T47D (cell line): ENCODE measurements around the gene RABIF.

Experiments
- DNase-seq, 2 experiments: peaks; one replicate each; pipeline versions ENCODE4 v3.0.0 to v3.0.0-alpha.2; 2011 to 2012; ENCODE audit warnings: low read depth in 1 of 2, low spot score in 1 of 2
- JUND ChIP-seq: IDR thresholded peaks from 2 replicates; pipeline ENCODE4 v1.6.1; 2012; ENCODE audit warnings: low read depth
- in situ Hi-C: cut with HindIII; loops from 2 replicates; pipeline ENCODE4 v1.10.0; 2016; ENCODE audit warnings: low sequenced_read_pairs, low pct_unique_long_range_greater_than_20kb

Gene RABIF

DNA sequence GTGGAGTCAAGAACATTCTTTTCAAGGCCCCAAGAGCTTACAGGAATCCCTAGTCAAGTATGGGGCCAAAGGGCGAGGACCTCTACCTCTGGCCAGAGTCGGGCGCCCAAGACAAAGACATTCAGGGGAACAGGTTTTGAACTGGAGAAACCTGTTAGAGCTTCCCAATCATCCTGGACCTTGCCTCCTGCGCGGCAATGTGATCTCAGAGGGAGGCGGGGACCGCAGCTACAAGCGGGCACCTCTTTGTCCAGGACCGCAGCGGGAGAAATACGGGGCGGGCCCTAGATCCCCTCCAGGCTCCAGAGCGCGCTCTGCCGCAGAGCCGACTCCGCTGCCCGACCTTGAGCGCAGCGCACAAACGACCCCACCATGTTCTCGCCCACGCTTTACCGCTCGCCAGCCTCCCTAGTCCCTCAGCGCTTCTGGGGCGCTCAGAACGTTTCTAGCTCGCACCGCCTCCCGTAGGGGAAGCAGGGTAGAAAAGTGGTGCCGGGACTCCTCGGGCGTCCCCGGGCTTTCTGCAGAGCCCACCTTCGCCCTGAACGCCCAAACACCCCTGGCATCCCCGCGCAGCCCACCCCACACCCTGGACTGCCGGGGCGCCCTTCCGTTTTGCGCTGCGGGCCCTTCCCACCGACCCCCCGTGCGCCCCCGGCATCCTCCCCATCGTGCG is 28.1 kb downstream of the RABIF start:
- in situ Hi-C loops, result no loop called here
- DNase-seq, result peak; percentile 83 to 99

DNA sequence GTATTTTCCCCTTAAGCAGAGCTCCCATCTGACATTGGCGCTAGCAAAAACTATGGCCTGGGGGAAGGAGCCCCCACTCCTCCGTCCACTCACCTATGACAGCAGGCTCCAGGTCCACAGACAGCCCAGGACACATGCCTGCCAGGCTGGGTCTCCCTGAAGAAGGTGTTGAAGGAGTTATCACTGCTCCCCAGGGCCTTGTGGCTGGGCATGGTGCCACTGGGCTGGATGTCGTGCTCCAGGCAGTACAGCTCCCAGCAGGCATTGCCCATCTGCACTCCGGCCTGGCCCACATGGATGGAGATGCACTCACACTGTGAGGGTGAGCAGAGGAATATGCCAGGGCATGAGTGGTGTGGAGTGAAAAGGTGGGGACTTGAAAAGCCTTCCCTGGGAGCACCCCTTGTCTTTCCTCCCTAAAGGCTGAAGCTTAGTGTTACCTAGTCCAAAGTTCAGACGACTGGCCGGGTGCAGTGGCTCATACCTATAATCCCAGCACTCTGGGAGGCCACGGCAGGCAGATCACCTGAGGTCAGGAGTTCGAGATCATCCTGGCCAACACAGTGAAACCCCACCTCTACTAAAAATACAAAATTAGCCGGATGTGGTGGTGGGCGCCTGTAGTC is 30.0 kb downstream of the RABIF start:
- no peak for DNase-seq
- TF ChIP-seq JUND, result no peak
- in situ Hi-C loops, result no loop called here

More for the DNA sequence above, 28.1 kb downstream of the RABIF start:
- no peak for TF ChIP-seq JUND

DNA sequence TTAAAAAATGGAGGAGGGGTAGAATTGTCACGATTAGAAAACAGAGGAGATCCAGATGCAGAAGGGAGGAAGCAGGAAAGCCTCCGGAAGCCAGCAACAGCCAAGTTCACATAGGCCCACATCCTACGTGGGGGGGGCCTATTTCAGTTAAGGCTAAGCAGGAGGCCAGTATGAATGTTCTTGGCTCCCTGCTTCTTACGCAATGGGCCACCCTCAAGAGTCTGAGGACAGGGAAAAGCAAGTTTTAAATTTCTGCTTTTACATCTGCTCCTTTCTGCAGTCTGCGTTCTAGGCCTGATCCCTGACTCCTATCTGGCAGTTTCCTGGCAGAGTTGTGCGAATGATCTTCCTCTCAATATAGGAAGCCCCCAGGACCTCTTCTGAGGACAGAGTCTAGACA is 30.6 kb downstream of the RABIF start:
- TF ChIP-seq JUND, result no peak
- in situ Hi-C loops, result no loop called here
- no peak for DNase-seq

DNA sequence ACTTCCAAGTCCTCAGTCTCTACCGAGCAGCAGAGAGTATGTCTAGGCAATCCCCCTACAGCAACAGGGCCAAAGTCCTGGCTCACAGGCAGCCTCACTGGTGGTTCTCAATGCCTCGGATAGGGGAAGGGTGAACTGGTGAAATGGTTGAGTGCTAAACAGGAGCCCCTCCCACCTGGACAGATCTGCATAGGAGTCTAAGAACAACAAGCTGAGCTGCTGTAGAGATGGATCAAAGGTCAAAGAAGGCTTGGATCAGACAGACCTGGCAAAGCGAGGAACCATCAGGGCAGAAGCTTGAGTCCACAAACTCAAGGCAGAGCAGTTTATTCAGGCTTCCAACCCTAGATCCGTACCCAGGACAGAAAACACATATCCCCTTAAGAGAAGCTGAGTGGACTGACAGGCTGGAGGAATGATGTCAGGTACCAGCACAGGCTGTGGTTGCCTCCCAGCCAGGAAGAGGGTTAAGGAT is 31.8 kb downstream of the RABIF start:
- in situ Hi-C loops, result no loop called here
- no peak for DNase-seq
- TF ChIP-seq JUND, result no peak

DNA sequence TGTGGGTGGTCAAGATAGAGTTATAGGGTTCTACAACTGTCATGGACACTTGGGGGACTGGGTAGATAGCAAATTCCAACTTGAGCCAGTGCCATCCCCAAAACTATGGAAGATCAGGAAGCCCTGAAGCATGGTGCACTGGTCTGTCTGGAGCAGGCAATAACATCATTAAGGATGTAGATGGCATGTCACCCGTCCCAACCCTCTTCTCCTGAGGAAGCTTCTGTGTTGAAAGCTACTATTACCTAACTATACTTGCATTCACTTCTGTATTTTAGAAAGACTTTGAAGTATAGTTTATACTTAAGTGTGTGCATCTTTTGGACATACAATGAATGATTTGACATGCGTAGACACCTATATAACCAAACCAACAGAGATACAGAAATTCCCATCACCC is 32.9 kb downstream of the RABIF start:
- DNase-seq, result no peak
- in situ Hi-C loops, result no loop called here
- TF ChIP-seq JUND, result no peak

DNA sequence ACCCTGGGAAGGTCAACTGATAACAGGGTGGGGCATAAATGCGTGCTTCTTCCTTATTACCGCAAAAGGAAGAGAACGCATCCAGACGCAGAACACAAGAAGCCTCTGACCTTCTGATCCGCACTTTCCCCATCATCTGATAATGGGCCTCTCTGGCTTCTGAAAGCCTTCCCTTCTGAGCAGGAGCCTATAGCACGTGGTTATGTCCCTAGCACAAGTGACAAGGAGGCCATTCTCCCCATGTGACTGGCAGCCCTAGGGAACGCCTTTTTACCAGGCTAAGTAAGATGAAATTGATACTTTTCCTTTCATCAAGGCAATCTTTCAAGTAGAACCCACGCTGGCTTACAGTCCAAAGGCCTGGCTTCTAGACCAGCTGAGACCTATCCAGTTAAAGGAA is 34.2 kb downstream of the RABIF start:
- no peak for TF ChIP-seq JUND
- DNase-seq, result no peak
- in situ Hi-C loops, result no loop called here

DNA sequence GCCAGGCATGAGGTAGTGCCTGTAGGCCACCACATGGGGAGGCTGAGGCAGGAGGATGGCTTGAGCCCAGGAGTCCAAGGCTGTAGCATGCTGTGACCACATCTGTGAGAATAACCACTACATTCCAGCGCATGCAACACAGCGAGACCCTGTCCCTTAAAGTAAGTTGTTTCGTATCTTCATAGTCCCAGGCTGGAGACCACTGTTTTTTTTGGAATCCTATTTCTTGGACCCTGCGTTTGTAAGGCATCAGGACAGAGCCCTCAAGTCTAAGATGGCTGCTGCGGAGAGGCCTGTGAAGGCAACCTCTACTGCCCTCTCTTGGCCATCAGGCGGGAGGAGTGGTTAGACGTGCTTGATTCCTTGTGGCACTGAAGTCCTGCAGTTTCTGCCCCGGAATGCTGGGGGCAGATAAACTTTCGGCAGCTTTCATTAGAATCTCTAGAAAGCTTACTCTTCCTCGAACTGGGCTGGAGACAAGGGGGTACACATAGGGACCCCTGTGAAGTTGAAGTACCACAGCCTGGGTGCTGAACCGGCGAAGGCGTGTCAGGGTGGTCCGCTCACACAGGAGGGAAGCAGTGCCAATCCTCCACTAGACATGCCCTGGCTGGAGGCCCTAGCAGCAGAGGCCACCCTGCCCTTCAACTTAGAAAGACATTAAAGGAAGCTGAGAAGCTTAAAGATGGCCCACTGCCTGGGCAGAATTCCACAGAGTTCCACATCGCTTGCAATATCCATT is 36.6 kb downstream of the RABIF start:
- TF ChIP-seq JUND, result no peak
- DNase-seq, result peak; percentile 53 to 84
- in situ Hi-C loops, result no loop called here

DNA sequence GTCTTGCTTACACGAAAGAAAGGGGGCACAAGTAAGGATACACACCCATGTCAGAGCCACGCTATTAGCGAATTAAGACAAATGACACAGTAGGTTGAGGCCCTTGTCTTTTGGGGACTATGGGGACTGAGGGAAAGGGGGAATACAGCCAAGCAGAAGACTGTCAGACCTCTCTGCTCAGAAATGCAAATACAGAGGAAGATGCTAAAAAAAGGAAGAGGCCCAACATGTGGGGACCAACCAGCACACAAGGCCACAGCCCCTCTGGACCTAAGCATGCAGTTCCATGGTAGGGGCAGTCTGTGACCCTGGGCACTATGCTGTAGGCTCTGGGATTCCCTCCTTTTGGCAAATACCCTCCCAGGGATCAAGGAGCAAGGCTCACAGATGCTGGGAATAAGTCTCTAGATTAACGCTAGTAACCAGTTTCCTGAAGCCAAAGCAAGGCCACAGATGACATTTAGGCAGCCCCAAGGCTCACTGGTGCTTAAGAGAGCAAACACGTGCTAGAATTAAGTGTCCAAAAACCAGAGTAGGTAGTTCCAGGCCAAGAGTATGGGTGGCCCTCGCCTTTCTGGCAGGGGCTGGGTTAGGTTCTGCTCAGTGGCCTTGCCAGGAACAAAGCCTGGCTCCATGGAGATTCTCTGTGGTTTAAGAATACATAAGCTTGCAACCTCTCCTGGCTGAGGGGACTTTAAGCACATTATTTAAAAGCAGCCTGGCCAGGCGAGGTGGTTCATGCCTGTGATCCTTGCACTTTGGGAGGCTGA is 38.2 kb downstream of the RABIF start:
- no peak for TF ChIP-seq JUND
- no peak for DNase-seq
- in situ Hi-C loops, result no loop called here

DNA sequence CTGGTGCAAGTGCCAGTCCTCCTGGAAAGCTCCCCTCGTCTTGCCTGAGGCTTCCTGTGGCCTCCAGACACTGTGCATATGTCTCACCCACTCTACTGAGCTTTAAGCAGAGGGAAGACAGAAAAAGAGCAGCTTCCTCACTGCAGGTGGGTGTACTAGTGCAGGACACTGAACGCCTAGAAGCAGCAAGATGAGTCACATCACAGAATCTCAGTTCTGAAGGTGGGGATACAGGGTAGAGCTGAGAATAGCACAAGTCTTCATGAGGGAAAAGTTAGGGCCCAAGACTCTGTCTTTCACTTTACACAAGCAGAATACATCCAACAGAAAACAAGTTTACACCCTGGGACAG is 40.8 kb downstream of the RABIF start:
- no peak for TF ChIP-seq JUND

DNA sequence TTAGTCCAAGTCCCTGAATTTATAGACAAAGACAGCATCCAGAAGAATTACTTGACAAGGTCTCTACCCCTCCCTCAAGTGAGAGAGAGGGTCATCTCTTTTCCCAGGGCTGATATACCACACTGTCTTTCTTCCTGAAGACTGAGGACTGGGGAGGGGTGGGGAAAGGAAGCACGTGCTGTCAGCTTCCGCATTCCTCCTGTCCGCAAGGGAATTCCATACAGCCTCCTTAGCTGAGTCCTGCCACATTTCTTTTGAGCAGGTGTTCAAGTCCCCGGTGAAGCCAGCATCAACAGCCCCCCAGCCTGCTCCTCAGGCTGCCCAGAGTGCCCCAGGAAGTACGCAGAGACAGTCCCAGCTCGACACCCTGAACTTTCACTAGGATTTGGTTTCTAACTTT is 44.0 kb downstream of the RABIF start:
- in situ Hi-C loops, result no loop called here
- TF ChIP-seq JUND, result no peak
- DNase-seq, result no peak

More for the DNA sequence above, 40.8 kb downstream of the RABIF start:
- in situ Hi-C loops, result no loop called here
- DNase-seq, result no peak

DNA sequence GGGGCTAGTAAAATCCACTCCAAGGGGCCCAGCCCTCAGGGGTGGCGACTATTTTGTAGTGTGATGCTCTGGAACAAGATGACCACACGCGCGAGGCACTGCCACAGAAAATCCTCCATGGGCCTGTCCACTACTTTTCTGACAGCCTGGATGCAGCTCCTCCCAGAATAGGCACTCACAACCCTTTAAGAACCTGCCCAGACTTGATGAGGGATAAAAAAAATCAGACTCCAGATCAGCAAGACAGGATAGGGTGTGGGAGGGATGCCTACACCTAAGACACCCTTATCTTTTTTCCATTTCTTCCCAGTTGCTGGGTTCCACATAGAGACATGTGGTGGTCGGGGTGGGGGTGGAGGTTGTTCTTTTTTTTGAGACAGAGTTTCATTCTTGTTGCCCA is 44.7 kb downstream of the RABIF start:
- no peak for TF ChIP-seq JUND
- no peak for DNase-seq
- in situ Hi-C loops, result no loop called here

DNA sequence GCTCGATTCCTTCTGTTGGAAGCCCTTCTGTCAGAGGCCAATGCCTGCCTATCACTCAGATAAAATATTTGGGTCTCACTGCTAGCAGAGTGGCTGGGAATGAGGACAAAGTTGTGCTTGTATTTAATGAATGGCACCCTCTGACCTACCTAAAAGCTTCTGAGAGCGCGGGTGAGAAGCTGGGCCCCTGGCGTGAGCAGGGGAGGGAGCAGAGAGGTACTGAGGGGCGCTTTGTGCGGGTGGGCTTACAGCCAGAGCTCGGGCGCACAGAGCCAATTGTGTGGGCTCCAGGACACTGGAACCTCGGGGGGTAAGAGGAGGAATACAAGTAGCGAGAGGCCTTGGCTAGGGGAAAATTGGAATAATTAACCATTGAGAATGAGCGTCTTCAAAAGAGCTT is 45.9 kb downstream of the RABIF start:
- in situ Hi-C loops, result no loop called here
- no peak for DNase-seq
- no peak for TF ChIP-seq JUND
